ENCODE results near the gene FAM78A. TPM values are rescaled to one million over a fixed set of nuclear protein-coding genes. Genes with fewer than 3 reads are reported as not detected.

FAM78A gene
- total RNA-seq, 1 experiment from 2014 or later, result 3.0 TPM

DNA sequence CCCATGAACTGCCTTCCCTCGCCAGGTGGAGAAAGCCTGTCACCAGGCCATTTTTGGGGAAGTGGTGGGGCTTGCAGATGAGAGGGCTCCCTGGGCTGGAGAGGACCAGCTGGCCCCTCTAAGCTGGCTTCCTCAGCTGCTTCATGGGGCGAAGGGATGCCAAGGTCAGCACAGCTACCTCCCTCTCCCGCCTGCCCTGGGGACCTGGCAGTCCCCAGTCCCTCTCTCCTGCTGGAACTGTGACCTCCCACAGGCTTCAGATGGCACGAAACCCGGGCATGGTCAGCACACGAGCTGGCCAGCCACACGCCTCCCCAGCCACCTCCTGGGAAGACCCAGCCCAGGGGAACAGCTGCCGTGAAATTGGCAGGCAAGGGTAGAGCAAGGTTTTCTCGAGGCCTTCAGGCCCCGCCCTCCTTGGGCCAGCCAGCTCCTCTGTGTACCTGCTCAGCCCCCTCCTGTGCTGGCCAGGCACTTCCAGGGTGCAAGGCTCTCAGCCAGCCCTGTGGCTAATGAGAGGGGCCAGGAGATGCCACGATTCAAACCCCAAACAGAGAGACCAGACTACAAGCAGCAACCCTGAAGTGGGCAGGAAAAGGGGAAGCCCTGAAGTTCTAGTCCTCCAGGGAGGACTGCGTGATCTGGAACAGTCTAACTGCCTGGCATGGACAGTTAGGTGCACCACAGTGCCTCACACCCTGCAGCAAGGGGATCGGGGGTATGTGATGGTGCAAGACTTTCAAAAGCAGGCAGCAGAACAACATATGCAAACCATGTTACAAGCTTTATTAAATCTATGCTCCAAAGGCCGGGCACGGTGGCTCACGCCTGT lies 26.1 kb upstream of the FAM78A start:
- CTCF ChIA-PET, result interaction anchor here (0.5 to 5.2 kb wide), 4 partner anchors 32 to 75 kb away, joined by 3 to 49 read pairs (median 4); no protein-coding TSS in a partner anchor
- Mint-ChIP-seq H3K4me1 (0 out of 2 replicates have a peak, but pooled peaks cover 3% of the 10 kb centered on the region), H3K27ac (no peak overlapping the region), H3K9me3 (peaks cover 5% of the 10 kb centered on the region; the same call in 1 of the 2 replicates), H3K36me3 (no peaks in the 10 kb centered on the region), H3K27me3 (ENCODE audit: low read depth) (no peaks in the 10 kb centered on the region), H3K4me3 (no peak overlapping the region)
- peak; percentile 51; the same call in 1 of the 2 replicates for ATAC-seq
- POLR2A ChIA-PET, result no interaction called here
- TF ChIP-seq MLX (CRISPR knock-in tag; IDR thresholded peaks at IDR 0.05), result no peak
- TF ChIP-seq, protein P1, sequence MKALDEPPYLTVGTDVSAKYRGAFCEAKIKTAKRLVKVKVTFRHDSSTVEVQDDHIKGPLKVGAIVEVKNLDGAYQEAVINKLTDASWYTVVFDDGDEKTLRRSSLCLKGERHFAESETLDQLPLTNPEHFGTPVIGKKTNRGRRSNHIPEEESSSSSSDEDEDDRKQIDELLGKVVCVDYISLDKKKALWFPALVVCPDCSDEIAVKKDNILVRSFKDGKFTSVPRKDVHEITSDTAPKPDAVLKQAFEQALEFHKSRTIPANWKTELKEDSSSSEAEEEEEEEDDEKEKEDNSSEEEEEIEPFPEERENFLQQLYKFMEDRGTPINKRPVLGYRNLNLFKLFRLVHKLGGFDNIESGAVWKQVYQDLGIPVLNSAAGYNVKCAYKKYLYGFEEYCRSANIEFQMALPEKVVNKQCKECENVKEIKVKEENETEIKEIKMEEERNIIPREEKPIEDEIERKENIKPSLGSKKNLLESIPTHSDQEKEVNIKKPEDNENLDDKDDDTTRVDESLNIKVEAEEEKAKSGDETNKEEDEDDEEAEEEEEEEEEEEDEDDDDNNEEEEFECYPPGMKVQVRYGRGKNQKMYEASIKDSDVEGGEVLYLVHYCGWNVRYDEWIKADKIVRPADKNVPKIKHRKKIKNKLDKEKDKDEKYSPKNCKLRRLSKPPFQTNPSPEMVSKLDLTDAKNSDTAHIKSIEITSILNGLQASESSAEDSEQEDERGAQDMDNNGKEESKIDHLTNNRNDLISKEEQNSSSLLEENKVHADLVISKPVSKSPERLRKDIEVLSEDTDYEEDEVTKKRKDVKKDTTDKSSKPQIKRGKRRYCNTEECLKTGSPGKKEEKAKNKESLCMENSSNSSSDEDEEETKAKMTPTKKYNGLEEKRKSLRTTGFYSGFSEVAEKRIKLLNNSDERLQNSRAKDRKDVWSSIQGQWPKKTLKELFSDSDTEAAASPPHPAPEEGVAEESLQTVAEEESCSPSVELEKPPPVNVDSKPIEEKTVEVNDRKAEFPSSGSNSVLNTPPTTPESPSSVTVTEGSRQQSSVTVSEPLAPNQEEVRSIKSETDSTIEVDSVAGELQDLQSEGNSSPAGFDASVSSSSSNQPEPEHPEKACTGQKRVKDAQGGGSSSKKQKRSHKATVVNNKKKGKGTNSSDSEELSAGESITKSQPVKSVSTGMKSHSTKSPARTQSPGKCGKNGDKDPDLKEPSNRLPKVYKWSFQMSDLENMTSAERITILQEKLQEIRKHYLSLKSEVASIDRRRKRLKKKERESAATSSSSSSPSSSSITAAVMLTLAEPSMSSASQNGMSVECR (CRISPR knock-in tag; IDR thresholded peaks at IDR 0.05; ENCODE audit: borderline replicate concordance), result no peak
- TF ChIP-seq TEAD1 (CRISPR knock-in tag; IDR thresholded peaks at IDR 0.05), result no peak
- TF ChIP-seq ETV6 (CRISPR knock-in tag; IDR thresholded peaks at IDR 0.05), result no peak
- no peak for TF ChIP-seq JUN (CRISPR knock-in tag; IDR thresholded peaks at IDR 0.05)
- no peak for TF ChIP-seq E2F5 (CRISPR knock-in tag; IDR thresholded peaks at IDR 0.05)
- TF ChIP-seq RORB (CRISPR knock-in tag; IDR thresholded peaks at IDR 0.05), result no peak
- TF ChIP-seq MYBL2 (CRISPR knock-in tag; IDR thresholded peaks at IDR 0.05), result no peak
- no peak for TF ChIP-seq NFATC4 (CRISPR knock-in tag; IDR thresholded peaks at IDR 0.05)
- TF ChIP-seq ZNF317 (CRISPR knock-in tag; IDR thresholded peaks at IDR 0.05; ENCODE audit: borderline replicate concordance, low read depth), result no peak
- no peak for DNase-seq (ENCODE audit: low spot score)

DNA sequence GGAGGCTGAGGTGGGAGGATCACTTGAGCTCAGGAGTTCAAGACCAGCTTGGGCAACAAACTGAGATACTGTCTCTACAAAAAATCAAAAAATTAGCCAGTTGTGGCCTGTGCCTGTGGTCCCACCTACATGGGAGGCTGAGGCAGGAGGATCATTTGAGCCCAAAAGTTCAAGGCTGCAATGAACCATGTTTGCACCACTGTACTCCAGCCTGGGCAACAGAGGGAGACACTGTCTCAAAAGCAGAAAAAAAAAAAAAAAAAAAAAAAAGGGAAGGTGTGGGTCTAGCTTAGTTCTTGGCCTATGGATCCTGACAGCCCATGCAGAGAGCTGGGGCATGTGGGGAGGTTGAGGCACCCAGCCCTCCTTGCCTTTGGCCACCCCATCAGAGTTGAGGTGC lies 24.1 kb upstream of the FAM78A start:
- Mint-ChIP-seq H3K27ac (no peak overlapping the region), H3K27me3 (ENCODE audit: low read depth) (no peaks in the 10 kb centered on the region), H3K36me3 (no peaks in the 10 kb centered on the region), H3K9me3 (no peaks in the 10 kb centered on the region), H3K4me3 (no peak overlapping the region), H3K4me1 (0 out of 2 replicates have a peak, but pooled peaks cover 3% of the 10 kb centered on the region)
- ChIA-PET POLR2A (no interaction called here), CTCF (interaction anchor here (0.6 to 5.2 kb wide), 4 partner anchors 11 to 309 kb away, joined by 3 to 49 read pairs (median 4); no protein-coding TSS in a partner anchor)
- no peak for ATAC-seq
- no peak for DNase-seq (ENCODE audit: low spot score)
- TF ChIP-seq, protein P2, sequence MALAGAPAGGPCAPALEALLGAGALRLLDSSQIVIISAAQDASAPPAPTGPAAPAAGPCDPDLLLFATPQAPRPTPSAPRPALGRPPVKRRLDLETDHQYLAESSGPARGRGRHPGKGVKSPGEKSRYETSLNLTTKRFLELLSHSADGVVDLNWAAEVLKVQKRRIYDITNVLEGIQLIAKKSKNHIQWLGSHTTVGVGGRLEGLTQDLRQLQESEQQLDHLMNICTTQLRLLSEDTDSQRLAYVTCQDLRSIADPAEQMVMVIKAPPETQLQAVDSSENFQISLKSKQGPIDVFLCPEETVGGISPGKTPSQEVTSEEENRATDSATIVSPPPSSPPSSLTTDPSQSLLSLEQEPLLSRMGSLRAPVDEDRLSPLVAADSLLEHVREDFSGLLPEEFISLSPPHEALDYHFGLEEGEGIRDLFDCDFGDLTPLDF (CRISPR knock-in tag; IDR thresholded peaks at IDR 0.05), result no peak
- TF ChIP-seq ZNF281 (CRISPR knock-in tag; IDR thresholded peaks at IDR 0.05), result no peak
- TF ChIP-seq JAZF1 (CRISPR knock-in tag; IDR thresholded peaks at IDR 0.05), result no peak
- TF ChIP-seq IRF1 (CRISPR knock-in tag; IDR thresholded peaks at IDR 0.05), result no peak
- TF ChIP-seq, protein P3, sequence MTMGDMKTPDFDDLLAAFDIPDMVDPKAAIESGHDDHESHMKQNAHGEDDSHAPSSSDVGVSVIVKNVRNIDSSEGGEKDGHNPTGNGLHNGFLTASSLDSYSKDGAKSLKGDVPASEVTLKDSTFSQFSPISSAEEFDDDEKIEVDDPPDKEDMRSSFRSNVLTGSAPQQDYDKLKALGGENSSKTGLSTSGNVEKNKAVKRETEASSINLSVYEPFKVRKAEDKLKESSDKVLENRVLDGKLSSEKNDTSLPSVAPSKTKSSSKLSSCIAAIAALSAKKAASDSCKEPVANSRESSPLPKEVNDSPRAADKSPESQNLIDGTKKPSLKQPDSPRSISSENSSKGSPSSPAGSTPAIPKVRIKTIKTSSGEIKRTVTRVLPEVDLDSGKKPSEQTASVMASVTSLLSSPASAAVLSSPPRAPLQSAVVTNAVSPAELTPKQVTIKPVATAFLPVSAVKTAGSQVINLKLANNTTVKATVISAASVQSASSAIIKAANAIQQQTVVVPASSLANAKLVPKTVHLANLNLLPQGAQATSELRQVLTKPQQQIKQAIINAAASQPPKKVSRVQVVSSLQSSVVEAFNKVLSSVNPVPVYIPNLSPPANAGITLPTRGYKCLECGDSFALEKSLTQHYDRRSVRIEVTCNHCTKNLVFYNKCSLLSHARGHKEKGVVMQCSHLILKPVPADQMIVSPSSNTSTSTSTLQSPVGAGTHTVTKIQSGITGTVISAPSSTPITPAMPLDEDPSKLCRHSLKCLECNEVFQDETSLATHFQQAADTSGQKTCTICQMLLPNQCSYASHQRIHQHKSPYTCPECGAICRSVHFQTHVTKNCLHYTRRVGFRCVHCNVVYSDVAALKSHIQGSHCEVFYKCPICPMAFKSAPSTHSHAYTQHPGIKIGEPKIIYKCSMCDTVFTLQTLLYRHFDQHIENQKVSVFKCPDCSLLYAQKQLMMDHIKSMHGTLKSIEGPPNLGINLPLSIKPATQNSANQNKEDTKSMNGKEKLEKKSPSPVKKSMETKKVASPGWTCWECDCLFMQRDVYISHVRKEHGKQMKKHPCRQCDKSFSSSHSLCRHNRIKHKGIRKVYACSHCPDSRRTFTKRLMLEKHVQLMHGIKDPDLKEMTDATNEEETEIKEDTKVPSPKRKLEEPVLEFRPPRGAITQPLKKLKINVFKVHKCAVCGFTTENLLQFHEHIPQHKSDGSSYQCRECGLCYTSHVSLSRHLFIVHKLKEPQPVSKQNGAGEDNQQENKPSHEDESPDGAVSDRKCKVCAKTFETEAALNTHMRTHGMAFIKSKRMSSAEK (CRISPR knock-in tag; IDR thresholded peaks at IDR 0.05; ENCODE audit: borderline replicate concordance), result no peak
- no peak for TF ChIP-seq ZNF121 (CRISPR knock-in tag; IDR thresholded peaks at IDR 0.05)
- TF ChIP-seq ZNF232 (CRISPR knock-in tag; IDR thresholded peaks at IDR 0.05), result no peak
